Measurements from ENCODE around the gene MACROH2A2.
A peak's percentile ranks its signal among the peaks of the same experiment; 100 is the strongest.

Gene MACROH2A2

DNA sequence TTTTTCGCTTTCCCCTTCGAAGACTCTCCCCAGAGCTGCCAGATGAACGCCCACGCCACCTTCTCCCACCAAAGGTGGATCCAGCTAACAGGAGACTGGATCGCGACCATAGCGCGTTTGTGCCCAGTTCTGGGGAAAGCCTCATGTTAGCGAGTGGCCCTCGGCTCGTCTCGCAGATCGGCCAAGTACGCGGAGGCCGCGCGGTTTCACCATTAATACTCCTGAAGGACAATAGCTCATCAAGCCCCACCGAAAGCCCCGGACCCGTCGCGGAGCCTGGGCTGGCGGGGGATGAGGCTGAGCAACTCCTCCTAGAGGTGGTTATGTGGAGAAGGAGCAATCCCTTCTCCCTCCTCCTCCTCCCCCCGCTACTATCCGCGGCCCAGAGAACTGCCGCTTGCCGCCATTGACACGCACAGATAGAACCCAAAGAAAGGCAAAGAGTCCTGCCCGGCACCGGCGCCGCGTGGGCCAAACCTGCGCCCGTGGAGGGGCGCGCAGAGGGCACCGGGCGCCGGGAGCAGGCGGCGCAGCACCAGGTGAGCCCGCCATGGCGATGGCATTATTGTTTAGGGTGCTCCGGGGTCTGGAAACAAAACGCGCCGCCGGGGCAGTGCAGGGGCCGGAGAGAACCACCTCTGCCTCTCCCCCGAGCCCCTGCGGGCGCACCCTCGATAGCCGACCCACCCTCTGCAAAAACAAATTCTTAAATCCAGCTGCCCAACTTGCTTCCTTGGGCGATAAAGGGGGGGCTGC is at the start of gene MACROH2A2:
Gene MACROH2A2, plus strand, starts transcription at position 385 of the 756 bp plus-strand sequence. CDS start 22,813 bp downstream, outside the sequence.
- TF ChIP-seq FOXM1 (IDR thresholded peaks at IDR 0.05; ENCODE audit: borderline replicate concordance) = no peak
- peak; percentile 85 for TF ChIP-seq L3MBTL2 (conservative IDR thresholded peaks at IDR 0.05)
- TF ChIP-seq NFRKB (IDR thresholded peaks at IDR 0.05) = 0 out of 2 replicates have a peak, but pooled peaks have one; percentile 38
- TF ChIP-seq BHLHE40 (IDR thresholded peaks at IDR 0.05; ENCODE audit: borderline replicate concordance) = no peak
- no peak for TF ChIP-seq LEF1 (IDR thresholded peaks at IDR 0.05; ENCODE audit: borderline replicate concordance)
- ChIA-PET POLR2A (interaction anchor here (0.6 to 2.2 kb wide), 7 partner anchors 10 to 93 kb away, joined by 3 to 10 read pairs (median 6); partner anchors contain the start of gene TYSND1), CTCF (interaction anchor here (0.6 to 1.2 kb wide), 3 partner anchors 9 to 93 kb away, joined by 3 to 5 read pairs (median 3); no protein-coding TSS in a partner anchor)
- DNase-seq (ENCODE audit: extremely low spot score) = peak; percentile 80

DNA sequence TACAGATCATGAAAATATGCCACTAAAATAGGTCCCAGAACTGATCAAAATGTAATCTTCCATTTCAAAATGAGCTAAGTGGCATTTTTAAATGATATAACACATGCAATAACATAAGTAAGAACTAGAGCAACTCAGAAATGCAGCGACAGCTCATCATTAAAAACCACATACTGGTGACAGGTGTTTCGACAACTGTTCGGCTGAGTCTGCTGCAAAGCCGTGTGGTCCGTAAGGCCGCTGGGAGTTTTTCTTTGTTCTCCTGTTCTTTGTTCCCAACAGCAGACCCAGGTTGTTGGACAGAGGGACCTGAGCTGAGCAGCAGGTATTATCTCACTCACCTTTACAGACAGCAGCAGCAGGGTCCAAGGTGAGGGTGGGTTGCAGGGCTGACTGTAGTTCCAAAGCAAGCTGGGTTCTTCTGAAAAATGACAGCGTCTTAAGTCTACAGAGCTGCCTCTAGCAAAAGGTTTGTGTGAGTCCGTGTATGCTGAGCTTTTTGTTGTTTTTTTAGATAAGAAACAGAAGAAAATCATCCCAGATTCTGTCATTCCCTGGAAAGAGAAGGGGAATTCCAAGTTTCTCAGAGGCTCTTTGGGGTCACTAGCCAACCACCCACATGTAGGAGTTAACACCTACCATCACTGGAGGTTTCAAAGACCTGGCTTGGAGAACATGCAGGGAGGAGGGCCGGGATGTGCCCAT is 45.4 kb upstream of the MACROH2A2 start:
- TF ChIP-seq FOXK2 (IDR thresholded peaks at IDR 0.05) (no peak), CTBP1 (IDR thresholded peaks at IDR 0.05; ENCODE audit: borderline replicate concordance) (no peak), ELF4 (IDR thresholded peaks at IDR 0.05) (no peak), HDGF (IDR thresholded peaks at IDR 0.05; ENCODE audit: borderline replicate concordance) (no peak), BHLHE40 (IDR thresholded peaks at IDR 0.05; ENCODE audit: borderline replicate concordance) (no peak), SUZ12 (IDR thresholded peaks at IDR 0.05) (no peak), ZNF384 (IDR thresholded peaks at IDR 0.05) (no peak), NFRKB (IDR thresholded peaks at IDR 0.05) (no peak), L3MBTL2 (conservative IDR thresholded peaks at IDR 0.05) (no peak), ARNT (IDR thresholded peaks at IDR 0.05) (no peak), SP1 (IDR thresholded peaks at IDR 0.05) (no peak), FOXA1 (IDR thresholded peaks at IDR 0.05) (no peak), FOXM1 (IDR thresholded peaks at IDR 0.05; ENCODE audit: borderline replicate concordance) (no peak)
- TF ChIP-seq, protein P1, sequence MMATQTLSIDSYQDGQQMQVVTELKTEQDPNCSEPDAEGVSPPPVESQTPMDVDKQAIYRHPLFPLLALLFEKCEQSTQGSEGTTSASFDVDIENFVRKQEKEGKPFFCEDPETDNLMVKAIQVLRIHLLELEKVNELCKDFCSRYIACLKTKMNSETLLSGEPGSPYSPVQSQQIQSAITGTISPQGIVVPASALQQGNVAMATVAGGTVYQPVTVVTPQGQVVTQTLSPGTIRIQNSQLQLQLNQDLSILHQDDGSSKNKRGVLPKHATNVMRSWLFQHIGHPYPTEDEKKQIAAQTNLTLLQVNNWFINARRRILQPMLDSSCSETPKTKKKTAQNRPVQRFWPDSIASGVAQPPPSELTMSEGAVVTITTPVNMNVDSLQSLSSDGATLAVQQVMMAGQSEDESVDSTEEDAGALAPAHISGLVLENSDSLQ (IDR thresholded peaks at IDR 0.05) = no peak
- POLR2A ChIA-PET = no interaction called here
- CTCF ChIA-PET = interaction anchor here (0.6 kb wide), 1 partner anchor 24 kb away, joined by 3 read pairs; no protein-coding TSS in a partner anchor
- no peak for DNase-seq (ENCODE audit: extremely low spot score)

DNA sequence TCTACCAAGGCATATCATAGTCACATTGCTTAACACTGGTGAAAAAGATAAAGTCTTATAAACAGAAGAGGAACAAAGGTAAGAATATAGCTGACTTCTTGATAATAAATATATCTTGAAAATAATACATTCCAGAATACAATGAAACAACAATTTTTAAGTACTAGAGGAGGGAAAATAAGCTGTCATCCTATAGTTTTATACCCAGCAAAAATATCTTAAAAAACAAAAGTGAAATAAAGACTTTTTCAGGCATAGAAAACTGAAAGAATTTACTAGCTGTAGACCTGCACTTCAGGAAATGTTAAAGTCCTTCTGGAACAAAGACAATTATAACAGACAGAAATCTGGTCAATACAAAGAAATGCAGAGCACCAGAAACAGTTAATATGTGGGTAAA is 21.4 kb upstream of the MACROH2A2 start:
- CTCF ChIA-PET = no interaction called here
- POLR2A ChIA-PET = no interaction called here
- no peak for TF ChIP-seq ZNF384 (IDR thresholded peaks at IDR 0.05)
- no peak for TF ChIP-seq L3MBTL2 (conservative IDR thresholded peaks at IDR 0.05)
- no peak for TF ChIP-seq FOXK2 (IDR thresholded peaks at IDR 0.05)
- TF ChIP-seq SP1 (IDR thresholded peaks at IDR 0.05) = no peak
- TF ChIP-seq, protein P1 (IDR thresholded peaks at IDR 0.05) = no peak
- no peak for TF ChIP-seq ARNT (IDR thresholded peaks at IDR 0.05)
- TF ChIP-seq BHLHE40 (IDR thresholded peaks at IDR 0.05; ENCODE audit: borderline replicate concordance) = no peak
- TF ChIP-seq NFRKB (IDR thresholded peaks at IDR 0.05) = no peak
- no peak for TF ChIP-seq FOXM1 (IDR thresholded peaks at IDR 0.05; ENCODE audit: borderline replicate concordance)
- TF ChIP-seq HDGF (IDR thresholded peaks at IDR 0.05; ENCODE audit: borderline replicate concordance) = no peak
- no peak for TF ChIP-seq TARDBP (IDR thresholded peaks at IDR 0.05)
- no peak for TF ChIP-seq CTBP1 (IDR thresholded peaks at IDR 0.05; ENCODE audit: borderline replicate concordance)
- no peak for TF ChIP-seq ELF4 (IDR thresholded peaks at IDR 0.05)
- no peak for TF ChIP-seq LEF1 (IDR thresholded peaks at IDR 0.05; ENCODE audit: borderline replicate concordance)
- DNase-seq (ENCODE audit: extremely low spot score) = no peak

DNA sequence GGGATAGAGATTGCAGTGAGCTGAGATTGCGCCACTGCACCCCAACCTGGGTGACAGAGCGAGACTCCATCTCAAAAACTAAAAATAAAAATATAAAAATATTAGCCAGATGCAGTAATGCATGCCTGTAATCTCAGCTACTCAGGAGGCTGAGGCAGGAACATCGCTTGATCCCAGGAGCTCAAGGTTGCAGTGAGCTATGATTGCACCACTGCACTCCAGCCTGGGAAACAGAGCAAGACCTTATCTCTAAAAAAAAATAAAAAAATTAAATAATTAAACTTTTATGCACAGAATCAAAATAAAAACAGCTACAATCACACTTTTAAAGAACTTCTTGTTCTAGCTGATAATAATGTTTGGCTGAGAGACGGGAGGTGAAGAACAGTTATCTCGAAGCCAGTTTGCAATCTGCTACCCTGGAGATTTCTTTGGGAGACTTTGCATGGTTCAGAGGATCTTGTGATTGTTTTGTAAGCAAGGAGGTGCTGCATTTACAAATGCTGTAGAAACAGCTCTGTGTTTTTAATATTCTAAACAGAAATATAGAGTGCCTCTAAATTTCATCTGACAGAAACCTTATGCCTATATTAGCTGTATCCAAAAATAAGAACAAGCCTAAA is 19.9 kb upstream of the MACROH2A2 start:
- ChIA-PET CTCF (no interaction called here), POLR2A (no interaction called here)
- TF ChIP-seq HDGF (IDR thresholded peaks at IDR 0.05; ENCODE audit: borderline replicate concordance) (no peak), ELF4 (IDR thresholded peaks at IDR 0.05) (no peak), FOXK2 (IDR thresholded peaks at IDR 0.05) (no peak), TARDBP (IDR thresholded peaks at IDR 0.05) (no peak), SUZ12 (IDR thresholded peaks at IDR 0.05) (no peak), FOXM1 (IDR thresholded peaks at IDR 0.05; ENCODE audit: borderline replicate concordance) (no peak), ZNF384 (IDR thresholded peaks at IDR 0.05) (no peak), ARNT (IDR thresholded peaks at IDR 0.05) (no peak), FOXA1 (IDR thresholded peaks at IDR 0.05) (no peak), LEF1 (IDR thresholded peaks at IDR 0.05; ENCODE audit: borderline replicate concordance) (no peak), SP1 (IDR thresholded peaks at IDR 0.05) (no peak), BHLHE40 (IDR thresholded peaks at IDR 0.05; ENCODE audit: borderline replicate concordance) (no peak), L3MBTL2 (conservative IDR thresholded peaks at IDR 0.05) (no peak)
- TF ChIP-seq, protein P1 (IDR thresholded peaks at IDR 0.05) = no peak
- no peak for DNase-seq (ENCODE audit: extremely low spot score)

DNA sequence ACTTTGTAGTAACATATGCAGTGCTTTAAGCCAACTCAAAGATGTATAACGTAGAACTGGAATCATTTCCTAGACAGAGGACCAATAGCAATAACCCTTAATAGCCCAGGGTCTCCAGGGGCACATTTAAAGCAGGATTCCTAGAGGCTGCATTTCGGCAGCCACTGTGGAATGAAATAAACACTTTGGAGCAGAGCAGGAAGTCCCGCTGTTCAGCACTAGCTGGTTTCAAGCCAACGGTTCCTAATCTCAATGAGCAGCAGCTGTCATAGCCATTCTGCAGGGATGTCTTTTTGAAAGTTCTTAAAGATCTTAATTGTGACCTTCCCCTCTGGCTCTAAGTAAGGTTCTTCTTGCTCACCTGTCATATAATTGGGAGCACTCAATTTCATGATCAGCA is 18.4 kb upstream of the MACROH2A2 start:
- POLR2A ChIA-PET = no interaction called here

More for the DNA sequence above, 18.4 kb upstream of the MACROH2A2 start:
- CTCF ChIA-PET = no interaction called here
- TF ChIP-seq ZNF384 (IDR thresholded peaks at IDR 0.05) (no peak), FOXK2 (IDR thresholded peaks at IDR 0.05) (no peak), SP1 (IDR thresholded peaks at IDR 0.05) (no peak), FOXM1 (IDR thresholded peaks at IDR 0.05; ENCODE audit: borderline replicate concordance) (no peak)
- DNase-seq (ENCODE audit: extremely low spot score) = no peak

All from HEK293T (cell line).